HEK293 (cell line): ENCODE measurements around the gene PA2G4.

Experiments used
- CTCF ChIA-PET: fragments of 350-600 bp; formaldehyde crosslinking; extraction: SDS; loops from one replicate; lab custom pipeline; 2021; ENCODE audit warnings: antibody characterized with exemption; lab: Yijun Ruan, JAX
- POLR2A ChIA-PET: fragments of 300-600 bp; formaldehyde crosslinking; extraction: SDS; loops from one replicate; lab custom pipeline; 2020; ENCODE audit warnings: antibody characterized with exemption, inconsistent platforms; lab: Yijun Ruan, JAX
- H3K27ac ChIP-seq: fragments of 200-500 bp; sonication (Bioruptor generic); 2 replicates; pipeline ENCODE4 v1.5.1; 2014; ENCODE audit warnings: low read depth, low read length, control low read depth, inconsistent platforms; ENCODE audit errors: extremely low read depth
- H3K36me3 ChIP-seq, 2 experiments: fragments of 200-500 bp in 1 of 2; sonication (Bioruptor generic) in 1 of 2; 1 replicate in 1 of 2; 2 replicates in 1 of 2; pipeline ENCODE4 v1.5.1; 2014 to 2017; ENCODE audit warnings: inconsistent platforms in 2 of 2, low read length in 2 of 2; ENCODE audit not compliant: control insufficient read depth in 2 of 2, insufficient read depth in 1 of 2
- H3K4me1 ChIP-seq: fragments of 200-500 bp; sonication (Bioruptor generic); 2 replicates; pipeline ENCODE4 v1.5.1; 2014; ENCODE audit warnings: mild to moderate bottlenecking, low read length, inconsistent platforms; ENCODE audit not compliant: control insufficient read depth, insufficient read depth
- H3K4me3 ChIP-seq: 2 replicates; pipeline ENCODE4 v1.5.1; 2011; ENCODE audit warnings: low read depth, mild to moderate bottlenecking, control low read depth, low read length, moderate library complexity
- H3K9me3 ChIP-seq: fragments of 200-500 bp; sonication (Bioruptor generic); 2 replicates; pipeline ENCODE4 v1.5.1; 2014; ENCODE audit warnings: low read depth, low read length, inconsistent platforms; ENCODE audit not compliant: control insufficient read depth, insufficient read depth
- IKZF3 ChIP-seq: fragments of 450-650 bp; IDR thresholded peaks from 2 replicates; pipeline ENCODE4 v1.5.0; 2018; ENCODE audit warnings: missing biosample characterization, mild to moderate bottlenecking, missing genetic modification characterization, moderate library complexity
- ZFP37 ChIP-seq: fragments of 450-650 bp; formaldehyde crosslinking; IDR thresholded peaks from 2 replicates; pipeline ENCODE4 v1.5.1; 2016; ENCODE audit warnings: missing biosample characterization, missing genetic modification characterization
- ZNF341 ChIP-seq: fragments of 450-650 bp; formaldehyde crosslinking; IDR thresholded peaks from 2 replicates; pipeline ENCODE4; 2016; ENCODE audit warnings: low read depth, missing biosample characterization, missing genetic modification characterization
- ZNF426 ChIP-seq: fragments of 450-650 bp; formaldehyde crosslinking; IDR thresholded peaks from 2 replicates; pipeline ENCODE4 v1.5.1; 2017; ENCODE audit warnings: missing biosample characterization, missing genetic modification characterization, mild to moderate bottlenecking, inconsistent platforms, moderate library complexity
- ZNF600 ChIP-seq: fragments of 450-650 bp; formaldehyde crosslinking; IDR thresholded peaks from 2 replicates; pipeline ENCODE4 v1.5.1; 2016; ENCODE audit warnings: missing biosample characterization, missing genetic modification characterization
- ZNF677 ChIP-seq: fragments of 450-650 bp; IDR thresholded peaks from 2 replicates; pipeline ENCODE4 v1.5.0; 2018; ENCODE audit warnings: missing biosample characterization, mild to moderate bottlenecking, missing genetic modification characterization, moderate library complexity
- ZNF701 ChIP-seq: fragments of 450-650 bp; formaldehyde crosslinking; IDR thresholded peaks from 2 replicates; pipeline ENCODE4 v1.5.1; 2016; ENCODE audit warnings: missing biosample characterization, missing genetic modification characterization
- ZNF785 ChIP-seq: fragments of 450-650 bp; formaldehyde crosslinking; IDR thresholded peaks from 2 replicates; pipeline ENCODE4 v1.5.1; 2016; ENCODE audit warnings: missing biosample characterization, missing genetic modification characterization
- ZNF843 ChIP-seq: fragments of 450-650 bp; formaldehyde crosslinking; IDR thresholded peaks from 2 replicates; pipeline ENCODE4 v1.5.1; 2016; ENCODE audit warnings: missing biosample characterization, missing genetic modification characterization
- TF ChIP-seq, protein P1 (sequence below): fragments of 450-650 bp; formaldehyde crosslinking; IDR thresholded peaks from 2 replicates; pipeline ENCODE4 v1.5.1; 2017; ENCODE audit warnings: missing biosample characterization, missing genetic modification characterization
- TF ChIP-seq, protein P2 (sequence below): fragments of 450-650 bp; formaldehyde crosslinking; IDR thresholded peaks from 2 replicates; pipeline ENCODE4 v1.5.1; 2016; ENCODE audit warnings: missing biosample characterization, missing genetic modification characterization
- TF ChIP-seq, protein P3 (sequence below): fragments of 450-650 bp; IDR thresholded peaks from 2 replicates; pipeline ENCODE4 v1.5.1; 2018; ENCODE audit warnings: missing biosample characterization, mild to moderate bottlenecking, missing genetic modification characterization
- TF ChIP-seq, protein P4 (sequence below): fragments of 450-650 bp; formaldehyde crosslinking; IDR thresholded peaks from 2 replicates; pipeline ENCODE4 v1.5.1; 2017; ENCODE audit warnings: missing biosample characterization, missing genetic modification characterization
- TF ChIP-seq, protein P5 (sequence below): fragments of 450-650 bp; formaldehyde crosslinking; IDR thresholded peaks from 2 replicates; pipeline ENCODE4 v1.5.1; 2017; ENCODE audit warnings: missing biosample characterization, missing genetic modification characterization
- TF ChIP-seq, protein P6 (sequence below): fragments of 450-650 bp; formaldehyde crosslinking; IDR thresholded peaks from 2 replicates; pipeline ENCODE4 v1.5.1; 2016; ENCODE audit warnings: missing biosample characterization, missing genetic modification characterization

The PA2G4 gene

DNA sequence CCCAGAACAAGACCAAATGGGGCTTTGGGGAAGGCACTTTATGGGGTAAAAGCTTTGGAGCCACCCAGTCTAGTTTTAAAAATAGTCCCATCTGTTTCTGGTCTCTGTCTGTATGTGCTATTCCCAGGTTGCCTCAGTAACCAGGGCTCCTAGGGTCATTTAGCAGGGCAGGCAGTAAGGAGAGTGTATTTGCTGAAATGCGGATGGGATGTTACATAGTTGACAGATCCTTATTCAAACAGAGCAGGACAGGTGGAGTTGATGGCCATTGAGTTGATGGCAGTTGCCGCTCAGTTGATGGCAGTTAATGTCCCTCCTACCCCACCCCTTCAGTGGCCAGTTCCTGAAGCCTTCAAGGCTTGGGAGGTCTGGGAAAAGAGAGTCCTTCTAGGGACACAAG is 18.3 kb downstream of the PA2G4 start (continued):
- TF ChIP-seq, protein P1, sequence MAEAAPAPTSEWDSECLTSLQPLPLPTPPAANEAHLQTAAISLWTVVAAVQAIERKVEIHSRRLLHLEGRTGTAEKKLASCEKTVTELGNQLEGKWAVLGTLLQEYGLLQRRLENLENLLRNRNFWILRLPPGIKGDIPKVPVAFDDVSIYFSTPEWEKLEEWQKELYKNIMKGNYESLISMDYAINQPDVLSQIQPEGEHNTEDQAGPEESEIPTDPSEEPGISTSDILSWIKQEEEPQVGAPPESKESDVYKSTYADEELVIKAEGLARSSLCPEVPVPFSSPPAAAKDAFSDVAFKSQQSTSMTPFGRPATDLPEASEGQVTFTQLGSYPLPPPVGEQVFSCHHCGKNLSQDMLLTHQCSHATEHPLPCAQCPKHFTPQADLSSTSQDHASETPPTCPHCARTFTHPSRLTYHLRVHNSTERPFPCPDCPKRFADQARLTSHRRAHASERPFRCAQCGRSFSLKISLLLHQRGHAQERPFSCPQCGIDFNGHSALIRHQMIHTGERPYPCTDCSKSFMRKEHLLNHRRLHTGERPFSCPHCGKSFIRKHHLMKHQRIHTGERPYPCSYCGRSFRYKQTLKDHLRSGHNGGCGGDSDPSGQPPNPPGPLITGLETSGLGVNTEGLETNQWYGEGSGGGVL (tag by site-specific recombination): no peak
- TF ChIP-seq, protein P2, sequence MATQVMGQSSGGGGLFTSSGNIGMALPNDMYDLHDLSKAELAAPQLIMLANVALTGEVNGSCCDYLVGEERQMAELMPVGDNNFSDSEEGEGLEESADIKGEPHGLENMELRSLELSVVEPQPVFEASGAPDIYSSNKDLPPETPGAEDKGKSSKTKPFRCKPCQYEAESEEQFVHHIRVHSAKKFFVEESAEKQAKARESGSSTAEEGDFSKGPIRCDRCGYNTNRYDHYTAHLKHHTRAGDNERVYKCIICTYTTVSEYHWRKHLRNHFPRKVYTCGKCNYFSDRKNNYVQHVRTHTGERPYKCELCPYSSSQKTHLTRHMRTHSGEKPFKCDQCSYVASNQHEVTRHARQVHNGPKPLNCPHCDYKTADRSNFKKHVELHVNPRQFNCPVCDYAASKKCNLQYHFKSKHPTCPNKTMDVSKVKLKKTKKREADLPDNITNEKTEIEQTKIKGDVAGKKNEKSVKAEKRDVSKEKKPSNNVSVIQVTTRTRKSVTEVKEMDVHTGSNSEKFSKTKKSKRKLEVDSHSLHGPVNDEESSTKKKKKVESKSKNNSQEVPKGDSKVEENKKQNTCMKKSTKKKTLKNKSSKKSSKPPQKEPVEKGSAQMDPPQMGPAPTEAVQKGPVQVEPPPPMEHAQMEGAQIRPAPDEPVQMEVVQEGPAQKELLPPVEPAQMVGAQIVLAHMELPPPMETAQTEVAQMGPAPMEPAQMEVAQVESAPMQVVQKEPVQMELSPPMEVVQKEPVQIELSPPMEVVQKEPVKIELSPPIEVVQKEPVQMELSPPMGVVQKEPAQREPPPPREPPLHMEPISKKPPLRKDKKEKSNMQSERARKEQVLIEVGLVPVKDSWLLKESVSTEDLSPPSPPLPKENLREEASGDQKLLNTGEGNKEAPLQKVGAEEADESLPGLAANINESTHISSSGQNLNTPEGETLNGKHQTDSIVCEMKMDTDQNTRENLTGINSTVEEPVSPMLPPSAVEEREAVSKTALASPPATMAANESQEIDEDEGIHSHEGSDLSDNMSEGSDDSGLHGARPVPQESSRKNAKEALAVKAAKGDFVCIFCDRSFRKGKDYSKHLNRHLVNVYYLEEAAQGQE (tag by site-specific recombination): no peak
- TF ChIP-seq ZNF843 (tag by site-specific recombination) (no peak), ZNF426 (tag by site-specific recombination) (no peak), ZNF785 (tag by site-specific recombination) (no peak), ZNF600 (tag by site-specific recombination) (no peak)
- TF ChIP-seq, protein P3, sequence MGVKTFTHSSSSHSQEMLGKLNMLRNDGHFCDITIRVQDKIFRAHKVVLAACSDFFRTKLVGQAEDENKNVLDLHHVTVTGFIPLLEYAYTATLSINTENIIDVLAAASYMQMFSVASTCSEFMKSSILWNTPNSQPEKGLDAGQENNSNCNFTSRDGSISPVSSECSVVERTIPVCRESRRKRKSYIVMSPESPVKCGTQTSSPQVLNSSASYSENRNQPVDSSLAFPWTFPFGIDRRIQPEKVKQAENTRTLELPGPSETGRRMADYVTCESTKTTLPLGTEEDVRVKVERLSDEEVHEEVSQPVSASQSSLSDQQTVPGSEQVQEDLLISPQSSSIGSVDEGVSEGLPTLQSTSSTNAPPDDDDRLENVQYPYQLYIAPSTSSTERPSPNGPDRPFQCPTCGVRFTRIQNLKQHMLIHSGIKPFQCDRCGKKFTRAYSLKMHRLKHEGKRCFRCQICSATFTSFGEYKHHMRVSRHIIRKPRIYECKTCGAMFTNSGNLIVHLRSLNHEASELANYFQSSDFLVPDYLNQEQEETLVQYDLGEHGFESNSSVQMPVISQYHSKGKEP: no peak

DNA sequence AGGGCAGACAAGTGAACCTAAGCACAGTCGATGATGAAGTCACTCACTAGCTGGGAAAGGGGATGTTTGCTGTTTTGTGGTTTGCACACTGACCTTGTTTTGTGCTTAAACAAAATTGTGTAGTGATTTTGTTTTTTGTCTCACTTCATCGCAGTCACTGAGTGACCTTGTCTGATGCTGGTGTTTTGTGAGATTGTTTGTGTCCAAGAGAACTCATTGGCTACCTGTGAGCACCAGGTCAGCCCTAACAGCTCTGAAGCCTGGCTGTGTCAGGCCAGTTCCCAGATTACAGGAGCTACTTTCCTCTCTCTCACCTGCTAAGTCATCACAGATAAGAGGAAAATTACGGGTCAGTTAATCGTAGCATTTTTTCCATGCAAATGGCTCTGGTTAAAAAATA is 19.8 kb downstream of the PA2G4 start:
- Histone ChIP-seq H3K27ac (no peak overlapping the region), H3K4me3 (no peak overlapping the region), H3K4me1 (peaks cover 10% of the 10 kb centered on the region), H3K9me3 (no peaks in the 10 kb centered on the region), H3K36me3 (peaks cover 0 to 38% of the 10 kb centered on the region in 2 experiments; a peak in 2 of 3 replicates)
- TF ChIP-seq ZNF677 (tag by site-specific recombination) (no peak), ZFP37 (tag by site-specific recombination) (0 out of 2 replicates have a peak, but pooled peaks have one; percentile 33)
- POLR2A ChIA-PET: interaction anchor here (0.9 to 2.0 kb wide), 3 partner anchors 35 to 65 kb away, joined by 3 to 6 read pairs (median 4); partner anchors contain the start of gene SMARCC2
- CTCF ChIA-PET: interaction anchor here (0.6 to 6.8 kb wide), 9 partner anchors 15 to 411 kb away, joined by 3 to 65 read pairs (median 3); partner anchors contain the start of gene SMARCC2

DNA sequence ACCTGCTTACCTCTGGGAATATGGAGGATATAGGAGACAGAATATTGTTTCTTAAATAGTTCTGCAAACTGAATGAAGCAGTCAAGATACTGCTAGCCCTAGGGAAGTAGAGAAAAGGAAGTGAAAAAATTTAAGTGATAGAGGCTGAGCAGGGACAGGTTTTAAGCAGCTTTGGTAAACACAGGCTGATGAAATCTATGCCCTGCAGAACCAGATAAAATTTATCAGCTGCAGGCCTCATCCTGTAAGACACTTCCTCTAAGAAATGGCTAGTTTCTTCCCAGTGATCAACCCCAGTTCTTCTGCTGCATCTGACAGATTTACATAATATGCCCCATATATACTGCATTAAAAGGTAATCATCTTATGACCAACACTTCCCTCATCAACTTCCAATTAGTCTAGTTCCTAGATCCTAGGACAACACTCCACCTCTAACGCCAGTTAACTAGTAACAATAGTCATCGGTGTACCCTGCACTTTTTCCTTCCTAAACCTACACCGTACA is 22.4 kb downstream of the PA2G4 start:
- ChIA-PET POLR2A (interaction anchor here (0.9 to 3.8 kb wide), 9 partner anchors 9 to 63 kb away, joined by 3 to 99 read pairs (median 18); partner anchors contain the start of genes MYL6B, PA2G4, RPL41 and SMARCC2), CTCF (interaction anchor here (0.5 to 6.8 kb wide), 11 partner anchors 10 to 444 kb away, joined by 3 to 65 read pairs (median 3); partner anchors contain the start of genes COQ10A, MYL6, RNF41 and SMARCC2)
- Histone ChIP-seq H3K4me3 (no peak overlapping the region), H3K36me3 (peaks cover 6 to 34% of the 10 kb centered on the region in 2 experiments; a peak in 2 of 3 replicates), H3K4me1 (peaks cover 9% of the 10 kb centered on the region), H3K9me3 (no peaks in the 10 kb centered on the region), H3K27ac (no peak overlapping the region)
- TF ChIP-seq, protein P4, sequence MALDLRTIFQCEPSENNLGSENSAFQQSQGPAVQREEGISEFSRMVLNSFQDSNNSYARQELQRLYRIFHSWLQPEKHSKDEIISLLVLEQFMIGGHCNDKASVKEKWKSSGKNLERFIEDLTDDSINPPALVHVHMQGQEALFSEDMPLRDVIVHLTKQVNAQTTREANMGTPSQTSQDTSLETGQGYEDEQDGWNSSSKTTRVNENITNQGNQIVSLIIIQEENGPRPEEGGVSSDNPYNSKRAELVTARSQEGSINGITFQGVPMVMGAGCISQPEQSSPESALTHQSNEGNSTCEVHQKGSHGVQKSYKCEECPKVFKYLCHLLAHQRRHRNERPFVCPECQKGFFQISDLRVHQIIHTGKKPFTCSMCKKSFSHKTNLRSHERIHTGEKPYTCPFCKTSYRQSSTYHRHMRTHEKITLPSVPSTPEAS: no peak
- TF ChIP-seq IKZF3 (no peak), ZNF701 (tag by site-specific recombination) (no peak), ZNF341 (tag by site-specific recombination) (no peak)
- TF ChIP-seq, protein P5, sequence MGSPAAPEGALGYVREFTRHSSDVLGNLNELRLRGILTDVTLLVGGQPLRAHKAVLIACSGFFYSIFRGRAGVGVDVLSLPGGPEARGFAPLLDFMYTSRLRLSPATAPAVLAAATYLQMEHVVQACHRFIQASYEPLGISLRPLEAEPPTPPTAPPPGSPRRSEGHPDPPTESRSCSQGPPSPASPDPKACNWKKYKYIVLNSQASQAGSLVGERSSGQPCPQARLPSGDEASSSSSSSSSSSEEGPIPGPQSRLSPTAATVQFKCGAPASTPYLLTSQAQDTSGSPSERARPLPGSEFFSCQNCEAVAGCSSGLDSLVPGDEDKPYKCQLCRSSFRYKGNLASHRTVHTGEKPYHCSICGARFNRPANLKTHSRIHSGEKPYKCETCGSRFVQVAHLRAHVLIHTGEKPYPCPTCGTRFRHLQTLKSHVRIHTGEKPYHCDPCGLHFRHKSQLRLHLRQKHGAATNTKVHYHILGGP: no peak
- TF ChIP-seq, protein P6, sequence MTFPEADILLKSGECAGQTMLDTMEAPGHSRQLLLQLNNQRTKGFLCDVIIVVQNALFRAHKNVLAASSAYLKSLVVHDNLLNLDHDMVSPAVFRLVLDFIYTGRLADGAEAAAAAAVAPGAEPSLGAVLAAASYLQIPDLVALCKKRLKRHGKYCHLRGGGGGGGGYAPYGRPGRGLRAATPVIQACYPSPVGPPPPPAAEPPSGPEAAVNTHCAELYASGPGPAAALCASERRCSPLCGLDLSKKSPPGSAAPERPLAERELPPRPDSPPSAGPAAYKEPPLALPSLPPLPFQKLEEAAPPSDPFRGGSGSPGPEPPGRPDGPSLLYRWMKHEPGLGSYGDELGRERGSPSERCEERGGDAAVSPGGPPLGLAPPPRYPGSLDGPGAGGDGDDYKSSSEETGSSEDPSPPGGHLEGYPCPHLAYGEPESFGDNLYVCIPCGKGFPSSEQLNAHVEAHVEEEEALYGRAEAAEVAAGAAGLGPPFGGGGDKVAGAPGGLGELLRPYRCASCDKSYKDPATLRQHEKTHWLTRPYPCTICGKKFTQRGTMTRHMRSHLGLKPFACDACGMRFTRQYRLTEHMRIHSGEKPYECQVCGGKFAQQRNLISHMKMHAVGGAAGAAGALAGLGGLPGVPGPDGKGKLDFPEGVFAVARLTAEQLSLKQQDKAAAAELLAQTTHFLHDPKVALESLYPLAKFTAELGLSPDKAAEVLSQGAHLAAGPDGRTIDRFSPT (tag by site-specific recombination): no peak
